Ectodermal cell (in vitro differentiated cells): ENCODE data around the gene RNF114.
A peak's percentile ranks its signal among the peaks of the same experiment; 100 is the strongest.

Source experiments
- H3K27ac ChIP-seq: 2 replicates; pipeline ENCODE4 v1.7.0; 2013; ENCODE audit warnings: mild to moderate bottlenecking, low read depth, low read length; ENCODE audit not compliant: insufficient read depth, poor library complexity, severe bottlenecking
- H3K27me3 ChIP-seq: 2 replicates; pipeline ENCODE4 v1.7.0; 2013; ENCODE audit warnings: mild to moderate bottlenecking, low read length; ENCODE audit not compliant: insufficient read depth, control insufficient read depth, poor library complexity, severe bottlenecking
- H3K36me3 ChIP-seq: one replicate; pipeline ENCODE4 v1.7.0; 2013; ENCODE audit warnings: low read length; ENCODE audit not compliant: control insufficient read depth, insufficient read depth
- H3K4me1 ChIP-seq: one replicate; pipeline ENCODE4 v1.7.0; 2013; ENCODE audit warnings: low read length; ENCODE audit not compliant: control insufficient read depth, insufficient read depth
- H3K4me3 ChIP-seq: 2 replicates; pipeline ENCODE4 v1.7.0; 2013; ENCODE audit warnings: low read depth, low read length, control low read depth; ENCODE audit not compliant: insufficient read depth
- H3K9me3 ChIP-seq: 2 replicates; pipeline ENCODE4 v1.7.0; 2013; ENCODE audit warnings: mild to moderate bottlenecking, low read length, moderate library complexity; ENCODE audit not compliant: control insufficient read depth
- WGBS, 2 experiments: methylation state at CpG; one replicate each; pipeline ENCODE4 v1.1.7; 2013; ENCODE audit warnings: missing lambda C conversion rate in 2 of 2; 5-methylcytosine and 5-hydroxymethylcytosine counted together

Gene RNF114

DNA sequence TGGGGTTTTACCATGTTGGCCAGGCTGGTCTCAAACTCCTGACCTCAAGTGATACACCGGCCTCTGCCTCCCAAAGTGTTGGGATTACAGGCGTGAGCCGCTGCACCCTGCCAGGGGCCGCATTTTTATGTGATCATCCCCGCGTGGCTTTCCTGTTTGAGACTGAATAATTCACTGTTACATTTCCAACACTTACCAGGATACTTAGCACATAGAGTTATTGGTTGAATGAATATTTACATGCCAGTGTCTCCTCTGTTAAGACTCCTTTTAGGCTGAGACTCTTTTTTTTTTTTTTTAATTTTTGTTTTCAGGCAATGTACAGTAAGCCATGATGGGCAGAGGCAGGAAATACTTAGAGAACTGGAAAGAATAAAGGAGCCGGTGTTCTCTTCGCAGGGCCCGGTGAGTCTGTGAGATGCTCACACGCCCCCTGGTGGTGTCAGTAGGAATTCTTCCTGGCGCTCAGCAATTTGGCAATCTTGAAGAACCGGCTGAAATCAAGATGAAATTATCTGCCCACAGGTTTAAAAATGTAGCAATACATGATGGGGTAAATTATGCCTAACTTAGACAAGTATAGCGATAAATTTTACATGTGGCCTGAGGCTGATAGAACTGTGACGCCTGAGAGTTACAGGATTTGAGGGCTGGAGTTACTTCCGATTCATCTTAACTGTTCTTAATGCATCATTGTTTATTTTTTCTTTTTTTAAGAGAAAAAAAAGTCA, 7.6 kb upstream of the RNF114 start:
- H3K4me1 ChIP-seq: no peaks in the 10 kb centered on the region
- H3K27ac ChIP-seq: no peak overlapping the region
- no peak overlapping the region for H3K4me3 ChIP-seq
- no peaks in the 10 kb centered on the region for H3K9me3 ChIP-seq
- WGBS, 2 experiments: 30 to 32% methylated on average over 14 to 15 of the region's 15 CpGs
- H3K27me3 ChIP-seq: no peaks in the 10 kb centered on the region
- H3K36me3 ChIP-seq: no peaks in the 10 kb centered on the region

DNA sequence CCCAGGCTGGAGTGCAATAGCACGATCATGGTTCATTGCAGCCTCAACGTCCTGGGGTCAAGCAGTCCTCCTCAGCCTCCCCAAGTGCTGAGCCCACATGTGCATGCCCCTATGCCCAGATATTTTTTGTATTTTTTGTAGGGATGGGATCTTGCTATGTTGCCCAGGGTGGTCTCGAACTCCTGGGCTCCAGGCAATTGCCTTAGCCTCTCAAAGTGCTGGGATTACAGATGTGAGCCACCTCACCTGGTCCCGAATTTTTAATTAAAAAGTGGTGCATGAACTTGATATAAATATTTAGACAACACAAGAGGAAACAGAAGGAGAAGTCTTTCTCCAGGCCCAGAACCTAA, 7.1 kb upstream of the RNF114 start:
- Histone ChIP-seq H3K27ac (no peak overlapping the region), H3K4me3 (no peak overlapping the region), H3K4me1 (no peaks in the 10 kb centered on the region), H3K9me3 (no peaks in the 10 kb centered on the region), H3K27me3 (no peaks in the 10 kb centered on the region), H3K36me3 (no peaks in the 10 kb centered on the region)
- WGBS, 2 experiments: 43 to 53% methylated on average over 4 of the region's 4 CpGs

DNA sequence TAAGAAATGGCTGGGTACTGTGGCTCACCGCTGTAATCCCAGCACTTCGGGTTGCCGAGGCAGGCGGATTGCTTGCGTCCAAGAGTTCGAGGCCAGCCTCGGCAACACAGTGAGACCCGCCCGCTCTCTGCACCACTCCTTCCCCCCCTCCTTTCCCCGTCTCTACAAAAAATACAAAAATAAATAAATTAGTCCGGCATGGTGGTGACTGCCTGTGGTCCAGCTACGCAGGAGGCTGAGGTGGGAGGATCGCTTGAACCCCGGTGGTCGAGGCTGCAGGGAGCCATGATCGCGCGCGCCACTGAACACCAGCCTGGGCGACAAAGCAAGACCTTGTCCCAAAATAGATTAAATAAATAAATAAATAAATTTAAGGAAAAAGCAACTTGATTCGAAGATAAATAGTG, 448 bp upstream of the RNF114 start:
- WGBS, 2 experiments: 80 to 82% methylated on average over 20 to 21 of the region's 21 CpGs

DNA sequence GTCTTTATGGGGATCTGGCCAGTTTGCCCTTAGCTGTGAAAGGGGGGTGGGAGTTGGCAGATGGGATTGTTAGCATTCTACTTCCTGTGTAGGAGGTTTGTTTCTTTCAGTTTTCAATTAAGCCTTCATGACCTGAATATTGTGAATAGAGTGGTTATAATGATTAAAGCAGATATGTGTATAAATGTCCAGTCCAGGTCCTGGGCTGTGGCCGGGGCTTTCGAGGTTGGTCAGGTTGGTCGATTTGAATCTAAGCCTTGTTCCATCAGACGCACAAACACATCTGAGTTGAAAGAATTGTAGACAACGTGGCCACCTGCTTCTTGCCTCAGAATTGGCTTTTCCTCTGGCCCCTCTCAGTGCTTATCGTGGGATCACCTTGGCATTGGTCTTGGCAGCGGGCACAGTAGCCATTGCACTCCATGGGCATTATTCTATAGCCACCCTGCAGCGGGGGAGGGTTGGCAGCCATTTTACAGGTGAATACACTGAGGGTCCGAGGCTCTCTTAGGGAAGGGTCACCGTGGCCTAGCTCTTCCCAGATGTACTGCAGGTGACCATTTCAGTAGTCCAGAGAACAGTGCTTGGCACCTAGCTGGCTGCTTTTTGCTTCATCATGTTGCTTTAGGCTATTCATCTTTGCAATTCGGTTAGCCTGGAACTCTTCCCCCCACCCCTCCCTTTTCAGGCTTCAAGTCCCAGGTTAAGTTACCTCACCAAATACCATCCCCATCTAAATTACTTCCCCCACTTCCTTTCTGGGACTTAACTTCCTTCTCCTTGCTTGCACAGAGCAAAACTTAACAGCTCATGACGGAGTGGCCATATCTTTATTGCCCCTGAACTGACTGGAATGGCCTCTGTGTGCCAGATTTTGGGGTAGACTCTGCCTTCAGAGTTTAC, 1.1 kb downstream of the RNF114 start:
- Histone ChIP-seq H3K36me3 (no peaks in the 10 kb centered on the region), H3K4me3 (peak overlapping the region; percentile 99), H3K4me1 (peaks cover 14% of the 10 kb centered on the region), H3K27me3 (no peaks in the 10 kb centered on the region), H3K9me3 (no peaks in the 10 kb centered on the region), H3K27ac (no peak overlapping the region)
- WGBS, 2 experiments: 20 to 24% methylated on average over 12 of the region's 12 CpGs

More for the DNA sequence above, 448 bp upstream of the RNF114 start:
- no peaks in the 10 kb centered on the region for H3K36me3 ChIP-seq
- no peaks in the 10 kb centered on the region for H3K9me3 ChIP-seq
- no peak overlapping the region for H3K27ac ChIP-seq
- peaks cover 14% of the 10 kb centered on the region for H3K4me1 ChIP-seq
- no peaks in the 10 kb centered on the region for H3K27me3 ChIP-seq
- peak overlapping the region; percentile 99 for H3K4me3 ChIP-seq

DNA sequence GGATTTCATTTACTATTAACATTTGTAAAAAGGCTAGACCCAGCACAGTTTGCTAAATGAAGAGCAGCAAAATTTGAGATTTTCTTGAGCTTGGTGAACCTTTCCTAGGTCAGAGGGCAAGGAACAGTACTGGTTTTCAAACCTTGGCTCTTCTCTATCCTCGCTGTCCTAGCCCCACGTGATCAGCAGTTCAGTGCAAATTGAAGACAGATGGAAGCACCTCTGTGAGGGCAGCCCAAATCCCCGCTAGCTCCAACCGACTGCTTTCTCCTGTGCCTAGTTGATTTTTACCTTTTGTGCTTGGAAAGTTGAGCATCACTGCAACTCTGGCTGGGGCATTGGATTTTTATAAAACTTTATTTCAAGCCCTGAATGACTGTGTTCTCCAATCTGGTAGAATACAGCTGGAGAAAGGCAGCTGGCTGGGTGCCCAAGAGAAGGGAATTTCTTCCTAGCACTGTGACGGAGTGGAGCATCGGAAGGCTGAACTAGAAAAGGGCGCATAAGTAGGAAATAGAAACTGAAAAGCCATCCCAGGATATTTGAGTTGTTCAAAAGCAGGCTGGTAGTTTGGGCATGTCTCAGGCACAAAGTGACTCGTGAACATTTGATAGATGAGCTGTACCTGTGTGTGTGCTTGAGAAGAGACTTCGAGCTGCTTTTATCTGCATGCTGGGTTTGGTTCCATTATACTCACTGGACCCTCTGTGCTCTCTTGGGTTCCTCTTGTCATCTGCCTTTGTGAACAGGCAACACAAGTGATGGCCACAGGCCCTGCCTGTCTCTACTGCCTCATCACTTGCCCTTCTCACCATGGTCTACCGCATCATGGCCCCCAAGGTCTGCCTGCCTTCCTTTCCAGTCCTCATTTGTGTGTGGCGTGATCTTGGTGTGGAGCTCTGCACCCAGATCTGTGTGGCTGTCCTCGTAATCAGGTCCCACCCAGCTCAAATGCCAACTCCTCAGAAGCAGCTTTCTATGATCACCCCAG, 2.3 kb downstream of the RNF114 start:
- H3K27ac ChIP-seq: no peak overlapping the region
- H3K4me3 ChIP-seq: no peak overlapping the region
- H3K4me1 ChIP-seq: peaks cover 14% of the 10 kb centered on the region
- no peaks in the 10 kb centered on the region for H3K9me3 ChIP-seq
- H3K27me3 ChIP-seq: no peaks in the 10 kb centered on the region
- 88% methylated on average over 12 of the region's 12 CpGs for WGBS, 2 experiments
- peaks cover 5% of the 10 kb centered on the region for H3K36me3 ChIP-seq

DNA sequence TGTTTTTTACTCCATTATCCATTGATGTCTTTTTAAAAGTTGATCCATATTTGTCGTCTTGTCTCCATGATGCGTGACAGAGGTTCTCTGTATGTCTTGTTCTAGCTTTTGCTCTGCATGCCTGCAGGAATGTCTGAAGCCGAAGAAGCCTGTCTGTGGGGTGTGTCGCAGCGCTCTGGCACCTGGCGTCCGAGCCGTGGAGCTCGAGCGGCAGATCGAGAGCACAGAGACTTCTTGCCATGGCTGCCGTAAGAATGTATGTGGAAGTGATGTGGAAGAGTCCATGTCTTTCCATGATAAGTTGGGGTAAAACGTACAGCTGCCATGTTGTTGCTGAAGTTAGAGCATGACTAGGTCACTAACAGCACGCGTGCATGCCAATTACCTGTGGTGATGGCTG, 5.3 kb downstream of the RNF114 start:
- Histone ChIP-seq H3K27ac (no peak overlapping the region), H3K4me1 (peaks cover 14% of the 10 kb centered on the region), H3K4me3 (no peak overlapping the region), H3K36me3 (peaks cover 17% of the 10 kb centered on the region), H3K9me3 (no peaks in the 10 kb centered on the region), H3K27me3 (no peaks in the 10 kb centered on the region)
- WGBS, 2 experiments: 96 to 98% methylated on average over 15 of the region's 15 CpGs

DNA sequence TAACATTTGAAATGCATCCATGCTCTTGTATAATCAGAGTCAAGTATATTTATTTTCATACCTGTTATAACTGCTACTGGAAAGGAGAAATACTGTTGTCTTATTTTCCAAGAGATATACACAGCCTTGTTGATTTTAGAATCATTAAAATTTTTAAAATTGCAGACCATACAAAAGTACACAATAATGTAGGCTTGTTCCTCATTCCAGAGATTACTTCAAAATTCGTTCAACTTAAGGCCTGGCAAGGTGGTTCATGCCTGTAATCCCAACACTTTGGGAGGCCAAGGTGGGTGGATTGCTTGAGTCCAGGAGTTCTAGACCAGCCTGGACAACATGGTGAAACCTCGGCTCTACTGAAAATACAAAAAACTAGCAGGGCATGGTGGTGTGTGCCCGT, 6.1 kb downstream of the RNF114 start:
- peaks cover 18% of the 10 kb centered on the region for H3K36me3 ChIP-seq
- no peak overlapping the region for H3K4me3 ChIP-seq
- no peaks in the 10 kb centered on the region for H3K9me3 ChIP-seq
- 92 to 98% methylated on average over 3 of the region's 3 CpGs for WGBS, 2 experiments
- H3K4me1 ChIP-seq: peaks cover 10% of the 10 kb centered on the region
- H3K27me3 ChIP-seq: no peaks in the 10 kb centered on the region
- H3K27ac ChIP-seq: no peak overlapping the region

DNA sequence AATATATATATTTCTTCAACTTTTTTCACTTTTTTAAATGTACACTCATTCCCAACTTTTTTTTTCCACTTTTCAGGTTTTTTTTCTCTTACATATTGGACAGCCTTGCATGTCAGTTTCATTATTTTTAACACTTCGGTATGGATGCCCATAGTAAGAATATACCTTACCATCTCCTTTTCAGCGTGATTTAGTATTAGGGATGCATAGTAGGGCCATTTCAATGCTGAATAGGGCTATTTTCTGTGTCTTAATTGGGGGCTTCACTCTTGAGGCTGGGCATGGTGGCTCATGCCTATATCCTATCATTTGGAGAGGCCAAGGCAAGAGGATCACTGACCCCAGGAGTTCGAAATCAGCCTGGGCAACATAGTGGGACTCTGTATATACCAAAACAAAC, 6.7 kb downstream of the RNF114 start:
- H3K9me3 ChIP-seq: no peaks in the 10 kb centered on the region
- H3K27ac ChIP-seq: no peak overlapping the region
- peaks cover 5% of the 10 kb centered on the region for H3K4me1 ChIP-seq
- no peak overlapping the region for H3K4me3 ChIP-seq
- H3K27me3 ChIP-seq: no peaks in the 10 kb centered on the region
- peaks cover 18% of the 10 kb centered on the region for H3K36me3 ChIP-seq
- WGBS, 2 experiments: 94 to 96% methylated on average over 3 of the region's 3 CpGs

DNA sequence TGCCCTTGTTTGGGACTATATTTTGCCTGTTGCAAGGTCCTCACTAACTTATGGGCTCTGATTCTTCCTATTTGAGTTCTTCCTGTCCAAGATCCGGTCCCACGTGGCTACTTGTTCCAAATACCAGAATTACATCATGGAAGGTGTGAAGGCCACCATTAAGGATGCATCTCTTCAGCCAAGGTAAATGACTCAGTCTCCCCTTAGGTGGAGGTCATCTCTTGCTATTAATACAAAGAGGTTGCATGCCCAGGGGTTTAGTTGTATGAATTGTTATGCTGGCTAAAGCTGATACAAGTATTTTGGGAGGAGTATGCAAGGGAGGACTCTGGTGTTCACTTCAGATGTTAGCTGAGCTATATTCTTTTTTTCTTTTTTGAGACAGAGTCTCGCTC, 9.1 kb downstream of the RNF114 start:
- Histone ChIP-seq H3K27ac (no peak overlapping the region), H3K36me3 (peaks cover 30% of the 10 kb centered on the region)
- WGBS, 2 experiments: 94 to 99% methylated on average over 3 of the region's 3 CpGs

More for the DNA sequence above, 9.1 kb downstream of the RNF114 start:
- H3K27me3 ChIP-seq: no peaks in the 10 kb centered on the region
- H3K4me3 ChIP-seq: no peak overlapping the region
- H3K4me1 ChIP-seq: no peaks in the 10 kb centered on the region
- no peaks in the 10 kb centered on the region for H3K9me3 ChIP-seq
